Stimulated activated naive B cell treated with anti-CD40 and anti-IgM and Interleukin-4, amounts not matched to agents 10 μg/mL and 1 μg/mL and 100 μg/mL, for 72 hours (primary cell): Measurements from ENCODE around the gene PAOX.
A peak's percentile ranks its signal among the peaks of the same experiment; 100 is the strongest.
"Not testable (repeated sequence)": the region's sequence is repeated elsewhere in the genome, so short reads cannot be mapped to it uniquely, and the experiment has no call there.

Source experiments
- ATAC-seq, 2 donors: fragments of 150-1000 bp; cut with Tn5 transposase; replicated peaks; 2 replicates each; pipeline ENCODE4 v1.10.0; 2021; ENCODE audit warnings: moderate library complexity in 1 of 2
- DNase-seq: peaks from one replicate; pipeline ENCODE4 v3.0.0; 2021
- H3K27ac Mint-ChIP-seq: one replicate; pipeline ENCODE4 v1.8.0; 2022; ENCODE audit warnings: mild to moderate bottlenecking, mixed read lengths
- H3K27me3 Mint-ChIP-seq, 2 donors: one replicate each; pipeline ENCODE4 v1.8.0; 2022; ENCODE audit warnings: mixed read lengths in 2 of 2
- H3K36me3 Mint-ChIP-seq, 2 donors: one replicate each; pipeline ENCODE4 v1.8.0; 2022; ENCODE audit warnings: mixed read lengths in 2 of 2, mild to moderate bottlenecking in 1 of 2
- H3K4me1 Mint-ChIP-seq, 2 donors: one replicate each; pipeline ENCODE4 v1.8.0; 2022; ENCODE audit warnings: mixed read lengths in 2 of 2, mild to moderate bottlenecking in 1 of 2
- H3K4me3 Mint-ChIP-seq, 2 donors: one replicate each; pipeline ENCODE4 v1.8.0; 2022; ENCODE audit warnings: mild to moderate bottlenecking in 2 of 2, mixed read lengths in 2 of 2, moderate library complexity in 1 of 2
- H3K9me3 Mint-ChIP-seq, 2 donors: one replicate each; pipeline ENCODE4 v1.8.0; 2022; ENCODE audit warnings: mixed read lengths in 2 of 2, mild to moderate bottlenecking in 1 of 2

Gene PAOX

GRCh38 chr10:133424601-133425000, 45.5 kb downstream of the PAOX start, which contains the start of gene SPRN:
TSS of gene SPRN (minus strand) at chr10:133424625. CDS start at chr10:133423681, 944 bp downstream.
- Mint-ChIP-seq H3K4me1 (peaks cover 8 to 12% of the 10 kb centered on the region in 2 donors), H3K36me3 (peaks cover 12 to 18% of the 10 kb centered on the region in 2 donors), H3K4me3 (peak within 1 kb of the TSS; percentile 78 to 83)
- peak in 1 of 2 donors; percentile 2 for ATAC-seq
- DNase-seq, H3K27me3 Mint-ChIP-seq, H3K9me3 Mint-ChIP-seq, H3K27ac Mint-ChIP-seq: not testable (repeated sequence)

GRCh38 chr10:133429571-133429970, 50.5 kb downstream of the PAOX start:
- H3K36me3 Mint-ChIP-seq, H3K27ac Mint-ChIP-seq, H3K4me3 Mint-ChIP-seq, H3K27me3 Mint-ChIP-seq, DNase-seq, H3K4me1 Mint-ChIP-seq, ATAC-seq, H3K9me3 Mint-ChIP-seq: not testable (repeated sequence)

- H3K4me1 Mint-ChIP-seq, ATAC-seq: not testable (repeated sequence)
Observed at GRCh38 chr10:133431888-133432613, 53.0 kb downstream of the PAOX start.

GRCh38 chr10:133432789-133433188, 53.7 kb downstream of the PAOX start:
- H3K4me1 Mint-ChIP-seq, ATAC-seq, DNase-seq, H3K36me3 Mint-ChIP-seq, H3K9me3 Mint-ChIP-seq, H3K27ac Mint-ChIP-seq, H3K27me3 Mint-ChIP-seq, H3K4me3 Mint-ChIP-seq: not testable (repeated sequence)

More at GRCh38 chr10:133431888-133432613, 53.0 kb downstream of the PAOX start:
- not testable (repeated sequence) for DNase-seq, H3K9me3 Mint-ChIP-seq, H3K27ac Mint-ChIP-seq, H3K36me3 Mint-ChIP-seq, H3K27me3 Mint-ChIP-seq, H3K4me3 Mint-ChIP-seq

- Mint-ChIP-seq H3K4me1 (peaks cover 7 to 11% of the 10 kb centered on the region in 2 donors), H3K9me3 (peaks cover 3 to 5% of the 10 kb centered on the region in 2 donors), H3K27me3 (peaks cover 0 to 6% of the 10 kb centered on the region in 2 donors), H3K4me3 (no peak overlapping the region), H3K36me3 (peaks cover 2 to 12% of the 10 kb centered on the region in 2 donors), H3K27ac (no peak overlapping the region)
- ATAC-seq (peak; percentile 51 to 71), DNase-seq (no peak)
Observed at GRCh38 chr10:133438711-133439273, 59.7 kb downstream of the PAOX start.

GRCh38 chr10:133439517-133440461, 60.7 kb downstream of the PAOX start:
- no peak overlapping the region for H3K4me3 Mint-ChIP-seq
- peaks cover 1 to 8% of the 10 kb centered on the region in 2 donors for H3K27me3 Mint-ChIP-seq
- peaks cover 2 to 14% of the 10 kb centered on the region in 2 donors for H3K36me3 Mint-ChIP-seq
- H3K4me1 Mint-ChIP-seq: peaks cover 7 to 11% of the 10 kb centered on the region in 2 donors
- peaks cover 3 to 5% of the 10 kb centered on the region in 2 donors for H3K9me3 Mint-ChIP-seq
- DNase-seq (no peak), ATAC-seq (no peak)
- no peak overlapping the region for H3K27ac Mint-ChIP-seq

- no peak for DNase-seq
- H3K36me3 Mint-ChIP-seq: peaks cover 10 to 21% of the 10 kb centered on the region in 2 donors
- H3K9me3 Mint-ChIP-seq: peaks cover 7 to 8% of the 10 kb centered on the region in 2 donors
- no peak overlapping the region for H3K4me3 Mint-ChIP-seq
- H3K27ac Mint-ChIP-seq: no peak overlapping the region
- H3K4me1 Mint-ChIP-seq: peaks cover 11 to 14% of the 10 kb centered on the region in 2 donors
- H3K27me3 Mint-ChIP-seq: peaks cover 11 to 17% of the 10 kb centered on the region in 2 donors
- ATAC-seq: no peak
Observed at GRCh38 chr10:133440633-133441285, 61.7 kb downstream of the PAOX start.
